ENCODE measurements around the gene PRSS16.

DNA sequence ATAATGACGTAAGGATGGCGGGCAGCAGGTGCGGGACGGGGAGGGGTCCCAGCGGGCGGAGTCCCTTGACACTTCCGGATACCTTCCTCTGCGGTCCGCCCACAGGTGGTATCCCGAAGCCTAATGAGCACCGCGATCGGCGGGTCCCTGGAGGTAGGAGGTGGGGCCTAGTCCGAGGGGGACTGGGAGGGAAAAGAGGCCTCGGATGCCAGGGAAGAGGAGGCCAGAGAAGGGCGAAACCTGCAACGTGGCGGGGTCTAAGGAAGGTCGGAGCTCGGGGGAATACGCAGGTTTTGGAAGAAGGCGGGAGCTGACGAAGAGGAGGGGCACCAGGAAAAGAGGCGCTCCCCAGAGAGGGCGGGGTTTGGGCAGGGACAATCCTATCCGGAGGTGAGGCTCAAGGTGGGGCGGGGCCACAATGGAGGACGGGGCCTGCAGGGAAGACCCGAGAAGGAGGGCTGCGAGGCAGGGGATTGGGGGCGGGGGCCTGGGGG is 3.7 kb downstream of the PRSS16 start:
- TF ChIP-seq, protein P1, sequence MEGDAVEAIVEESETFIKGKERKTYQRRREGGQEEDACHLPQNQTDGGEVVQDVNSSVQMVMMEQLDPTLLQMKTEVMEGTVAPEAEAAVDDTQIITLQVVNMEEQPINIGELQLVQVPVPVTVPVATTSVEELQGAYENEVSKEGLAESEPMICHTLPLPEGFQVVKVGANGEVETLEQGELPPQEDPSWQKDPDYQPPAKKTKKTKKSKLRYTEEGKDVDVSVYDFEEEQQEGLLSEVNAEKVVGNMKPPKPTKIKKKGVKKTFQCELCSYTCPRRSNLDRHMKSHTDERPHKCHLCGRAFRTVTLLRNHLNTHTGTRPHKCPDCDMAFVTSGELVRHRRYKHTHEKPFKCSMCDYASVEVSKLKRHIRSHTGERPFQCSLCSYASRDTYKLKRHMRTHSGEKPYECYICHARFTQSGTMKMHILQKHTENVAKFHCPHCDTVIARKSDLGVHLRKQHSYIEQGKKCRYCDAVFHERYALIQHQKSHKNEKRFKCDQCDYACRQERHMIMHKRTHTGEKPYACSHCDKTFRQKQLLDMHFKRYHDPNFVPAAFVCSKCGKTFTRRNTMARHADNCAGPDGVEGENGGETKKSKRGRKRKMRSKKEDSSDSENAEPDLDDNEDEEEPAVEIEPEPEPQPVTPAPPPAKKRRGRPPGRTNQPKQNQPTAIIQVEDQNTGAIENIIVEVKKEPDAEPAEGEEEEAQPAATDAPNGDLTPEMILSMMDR (conservative IDR thresholded peaks at IDR 0.05): no peak
- TF ChIP-seq EZH2 (IDR thresholded peaks at IDR 0.05; ENCODE audit: low read depth): no peak
